Activated CD4-positive, alpha-beta T cell treated with anti-CD3 and anti-CD28 coated beads for 36 hours (primary cell): ENCODE results near the gene RPS6KA4. TPM values are rescaled to one million over a fixed set of nuclear protein-coding genes. Genes with fewer than 3 reads are reported as not detected.

Source experiments
- ATAC-seq: fragments of 200-7000 bp; cut with Tn5 transposase; one replicate; pipeline ENCODE4 v1.10.0; 2021; ENCODE audit warnings: mild to moderate bottlenecking, moderate library complexity
- CTCF ChIA-PET: fragments of 350-600 bp; sonication (Branson Sonifier 250); formaldehyde crosslinking; loops from one replicate; lab custom pipeline; 2021; ENCODE audit warnings: antibody characterized with exemption; lab: Charles Lee
- POLR2A ChIA-PET: fragments of 350-600 bp; sonication (Branson Sonifier 250); formaldehyde crosslinking; loops from one replicate; lab custom pipeline; 2021; ENCODE audit warnings: antibody characterized with exemption, inconsistent platforms; lab: Charles Lee
- DNase-seq: peaks from one replicate; pipeline ENCODE4 v3.0.0-alpha.2; 2020
- H3K27ac Mint-ChIP-seq: one replicate; pipeline ENCODE4 v1.8.0; 2021; ENCODE audit warnings: mixed read lengths
- H3K27me3 Mint-ChIP-seq: one replicate; pipeline ENCODE4 v1.8.0; 2021; ENCODE audit warnings: mixed read lengths
- H3K36me3 Mint-ChIP-seq: one replicate; pipeline ENCODE4 v1.8.0; 2021; ENCODE audit warnings: low read depth, mixed read lengths
- H3K4me1 Mint-ChIP-seq: one replicate; pipeline ENCODE4 v1.8.0; 2021; ENCODE audit warnings: mixed read lengths
- H3K4me3 Mint-ChIP-seq: one replicate; pipeline ENCODE4 v1.8.0; 2021; ENCODE audit warnings: mild to moderate bottlenecking, moderate library complexity, mixed read lengths
- H3K9me3 Mint-ChIP-seq: one replicate; pipeline ENCODE4 v1.8.0; 2021; ENCODE audit warnings: low read depth, mixed read lengths
- intact Hi-C, 2 experiments: fragments of 100-400 bp; cut with DNase I in 1 of 2; cut with micrococcal nuclease in 1 of 2; formaldehyde crosslinking; loops; one replicate each; pipeline versions ENCODE4 v1.14.2 to v1.15.1; 2022 to 2024; cut with DNase I, micrococcal nuclease
- total RNA-seq, 2 experiments: library from RNA; stranded (reverse); gene quantifications; one replicate each; pipeline ENCODE4 v1.2.3, GENCODE V29; 2021

RPS6KA4 gene
- total RNA-seq, 2 experiments from 2014 or later = 22.0 to 30.2 TPM

GRCh38 chr11:64379817-64380709 lies 21.1 kb downstream of the RPS6KA4 start:
- POLR2A ChIA-PET = no interaction called here
- Mint-ChIP-seq H3K27ac (no peak overlapping the region), H3K27me3 (no peaks in the 10 kb centered on the region), H3K4me3 (no peak overlapping the region), H3K9me3 (no peaks in the 10 kb centered on the region), H3K36me3 (no peaks in the 10 kb centered on the region), H3K4me1 (peaks cover 4% of the 10 kb centered on the region)
- no peak for DNase-seq
- intact Hi-C loops = no loop called here
- CTCF ChIA-PET = interaction anchor here (0.7 to 1.1 kb wide), 2 partner anchors 14 to 27 kb away, joined by 3 to 4 read pairs; no protein-coding TSS in a partner anchor
- no peak for ATAC-seq

- ATAC-seq = no peak
- Mint-ChIP-seq H3K27me3 (no peaks in the 10 kb centered on the region), H3K9me3 (no peaks in the 10 kb centered on the region), H3K36me3 (no peaks in the 10 kb centered on the region), H3K27ac (no peak overlapping the region), H3K4me3 (no peak overlapping the region), H3K4me1 (peaks cover 4% of the 10 kb centered on the region)
- intact Hi-C loops = no loop called here
- DNase-seq = no peak
- POLR2A ChIA-PET = no interaction called here
- CTCF ChIA-PET = interaction anchor here (1.1 kb wide), 1 partner anchor 29 kb away, joined by 3 read pairs; no protein-coding TSS in a partner anchor
These were observed 22.4 kb downstream of the RPS6KA4 start for GRCh38 chr11:64381350-64381749.

GRCh38 chr11:64382047-64382446 lies 23.1 kb downstream of the RPS6KA4 start:
- intact Hi-C loops = no loop called here
- Mint-ChIP-seq H3K4me1 (peaks cover 6% of the 10 kb centered on the region), H3K36me3 (no peaks in the 10 kb centered on the region), H3K27ac (no peak overlapping the region), H3K4me3 (no peak overlapping the region), H3K27me3 (no peaks in the 10 kb centered on the region), H3K9me3 (no peaks in the 10 kb centered on the region)
- DNase-seq (no peak), ATAC-seq (no peak)
- CTCF ChIA-PET = no interaction called here
- POLR2A ChIA-PET = no interaction called here

GRCh38 chr11:64382586-64382985 lies 23.6 kb downstream of the RPS6KA4 start:
- CTCF ChIA-PET = no interaction called here
- POLR2A ChIA-PET = no interaction called here

GRCh38 chr11:64383580-64383979 lies 24.6 kb downstream of the RPS6KA4 start:
- intact Hi-C loops = no loop called here
- ATAC-seq = no peak
- no peak for DNase-seq
- no peak overlapping the region for H3K27ac Mint-ChIP-seq
- H3K4me3 Mint-ChIP-seq = no peak overlapping the region
- CTCF ChIA-PET = no interaction called here
- H3K27me3 Mint-ChIP-seq = no peaks in the 10 kb centered on the region
- POLR2A ChIA-PET = no interaction called here
- H3K9me3 Mint-ChIP-seq = no peaks in the 10 kb centered on the region
- H3K4me1 Mint-ChIP-seq = peaks cover 6% of the 10 kb centered on the region
- H3K36me3 Mint-ChIP-seq = no peaks in the 10 kb centered on the region

More at GRCh38 chr11:64382586-64382985, 23.6 kb downstream of the RPS6KA4 start:
- Mint-ChIP-seq H3K4me3 (no peak overlapping the region), H3K27ac (no peak overlapping the region), H3K27me3 (no peaks in the 10 kb centered on the region), H3K4me1 (peaks cover 6% of the 10 kb centered on the region), H3K9me3 (no peaks in the 10 kb centered on the region), H3K36me3 (no peaks in the 10 kb centered on the region)
- DNase-seq = no peak
- no peak for ATAC-seq
- intact Hi-C loops = no loop called here

GRCh38 chr11:64384028-64384737 lies 25.2 kb downstream of the RPS6KA4 start:
- peaks cover 6% of the 10 kb centered on the region for H3K4me1 Mint-ChIP-seq
- no peaks in the 10 kb centered on the region for H3K9me3 Mint-ChIP-seq
- H3K27me3 Mint-ChIP-seq = no peaks in the 10 kb centered on the region
- H3K4me3 Mint-ChIP-seq = no peak overlapping the region
- no peak for DNase-seq
- ChIA-PET CTCF (no interaction called here), POLR2A (no interaction called here)
- H3K27ac Mint-ChIP-seq = no peak overlapping the region
- H3K36me3 Mint-ChIP-seq = no peaks in the 10 kb centered on the region
- no peak for ATAC-seq
- intact Hi-C loops = no loop called here

GRCh38 chr11:64384981-64385944 lies 26.3 kb downstream of the RPS6KA4 start:
- H3K9me3 Mint-ChIP-seq = peaks cover 4% of the 10 kb centered on the region
- ATAC-seq = no peak
- ChIA-PET CTCF (interaction anchor here (0.9 kb wide), 1 partner anchor 29 kb away, joined by 3 read pairs; no protein-coding TSS in a partner anchor), POLR2A (no interaction called here)
- no peak overlapping the region for H3K27ac Mint-ChIP-seq
- H3K36me3 Mint-ChIP-seq = no peaks in the 10 kb centered on the region
- no peak for DNase-seq
- intact Hi-C loops = no loop called here
- H3K4me1 Mint-ChIP-seq = peaks cover 6% of the 10 kb centered on the region
- no peaks in the 10 kb centered on the region for H3K27me3 Mint-ChIP-seq
- H3K4me3 Mint-ChIP-seq = no peak overlapping the region

- ATAC-seq = peak; percentile 36
- Mint-ChIP-seq H3K27me3 (no peaks in the 10 kb centered on the region), H3K27ac (no peak overlapping the region), H3K4me3 (no peak overlapping the region), H3K36me3 (no peaks in the 10 kb centered on the region), H3K9me3 (peaks cover 4% of the 10 kb centered on the region), H3K4me1 (peaks cover 6% of the 10 kb centered on the region)
- intact Hi-C loops = no loop called here
- peak; percentile 22 for DNase-seq
- ChIA-PET CTCF (interaction anchor here (0.9 kb wide), 1 partner anchor 30 kb away, joined by 3 read pairs; no protein-coding TSS in a partner anchor), POLR2A (no interaction called here)
These were observed 27.2 kb downstream of the RPS6KA4 start for GRCh38 chr11:64385945-64386704.

GRCh38 chr11:64387916-64388315 lies 29.0 kb downstream of the RPS6KA4 start:
- H3K4me1 Mint-ChIP-seq = peaks cover 2% of the 10 kb centered on the region
- H3K27me3 Mint-ChIP-seq = no peaks in the 10 kb centered on the region
- DNase-seq (no peak), ATAC-seq (no peak)
- intact Hi-C loops = no loop called here
- H3K4me3 Mint-ChIP-seq = no peak overlapping the region
- POLR2A ChIA-PET = no interaction called here
- CTCF ChIA-PET = interaction anchor here (0.6 kb wide), 1 partner anchor 25 kb away, joined by 3 read pairs; no protein-coding TSS in a partner anchor
- H3K36me3 Mint-ChIP-seq = no peaks in the 10 kb centered on the region
- peaks cover 4% of the 10 kb centered on the region for H3K9me3 Mint-ChIP-seq
- H3K27ac Mint-ChIP-seq = no peak overlapping the region

- ATAC-seq (no peak), DNase-seq (no peak)
- CTCF ChIA-PET = interaction anchor here (1.2 kb wide), 1 partner anchor 60 kb away, joined by 5 read pairs; no protein-coding TSS in a partner anchor
- intact Hi-C loops = no loop called here
- Mint-ChIP-seq H3K27ac (no peak overlapping the region), H3K4me3 (no peak overlapping the region), H3K36me3 (no peaks in the 10 kb centered on the region), H3K27me3 (no peaks in the 10 kb centered on the region), H3K4me1 (peaks cover 2% of the 10 kb centered on the region), H3K9me3 (peaks cover 4% of the 10 kb centered on the region)
- POLR2A ChIA-PET = no interaction called here
These were observed 29.9 kb downstream of the RPS6KA4 start for GRCh38 chr11:64388894-64389293.
